H4 (cell line): ENCODE results near the gene EDC3. TPM values are rescaled to one million over a fixed set of nuclear protein-coding genes. Genes with fewer than 3 reads are reported as not detected.
"Not testable (repeated sequence)": the region's sequence is repeated elsewhere in the genome, so short reads cannot be mapped to it uniquely, and the experiment has no call there.

Experiments used
- DNase-seq: peaks from one replicate; pipeline ENCODE4 v3.0.0-alpha.2; 2015; ENCODE audit warnings: low spot score
- total RNA-seq: library from RNA; depleted of rRNA; stranded (reverse); fragments of >200 nt; shearing (Covaris generic); gene quantifications from 2 replicates; pipeline ENCODE4 v1.2.3, GENCODE V29; 2014

The EDC3 gene
- total RNA-seq, 1 experiment from 2014 or later: 6.1 TPM

GRCh38 chr15:74609938-74610301 is 85.9 kb downstream of the EDC3 start:
- no peak for DNase-seq

- no peak for DNase-seq
Measured at GRCh38 chr15:74608786-74609185, 87.0 kb downstream of the EDC3 start.

GRCh38 chr15:74605795-74606150 is 90.1 kb downstream of the EDC3 start:
- DNase-seq: no peak

- no peak for DNase-seq
Measured at GRCh38 chr15:74604983-74605794, 90.6 kb downstream of the EDC3 start.

- DNase-seq: no peak
Measured at GRCh38 chr15:74603789-74604705, 91.8 kb downstream of the EDC3 start.

- no peak for DNase-seq
Measured at GRCh38 chr15:74603026-74603788, 92.6 kb downstream of the EDC3 start.

GRCh38 chr15:74599156-74599555 is 96.7 kb downstream of the EDC3 start:
- no peak for DNase-seq

GRCh38 chr15:74598126-74598842 is 97.5 kb downstream of the EDC3 start:
- DNase-seq: peak; percentile 70

- DNase-seq: not testable (repeated sequence)
Measured at GRCh38 chr15:74597146-74597705, 98.6 kb downstream of the EDC3 start.

GRCh38 chr15:74596736-74597135 is 99.1 kb downstream of the EDC3 start:
- DNase-seq: not testable (repeated sequence)

- no peak for DNase-seq
Measured at GRCh38 chr15:74595271-74595670, 100.6 kb downstream of the EDC3 start.

- DNase-seq: no peak
Measured at GRCh38 chr15:74594455-74594854, 101.4 kb downstream of the EDC3 start.

GRCh38 chr15:74593122-74593521 is 102.7 kb downstream of the EDC3 start:
- no peak for DNase-seq

- no peak for DNase-seq
Measured at GRCh38 chr15:74592222-74592621, 103.6 kb downstream of the EDC3 start.

- no peak for DNase-seq
Measured at GRCh38 chr15:74589826-74590225, 106.0 kb downstream of the EDC3 start.

GRCh38 chr15:74585857-74586256 is 110.0 kb downstream of the EDC3 start:
- no peak for DNase-seq

GRCh38 chr15:74585191-74585590 is 110.6 kb downstream of the EDC3 start:
- no peak for DNase-seq

GRCh38 chr15:74584779-74585178 is 111.0 kb downstream of the EDC3 start:
- DNase-seq: no peak

- no peak for DNase-seq
Measured at GRCh38 chr15:74584204-74584603, 111.6 kb downstream of the EDC3 start.
